Hair follicle dermal papilla cell (primary cell): ENCODE measurements around the gene CLDN20. TPM values are rescaled to one million over a fixed set of nuclear protein-coding genes. Genes with fewer than 3 reads are reported as not detected.

Experiments used
- total RNA-seq: library from RNA; depleted of rRNA; stranded (reverse); fragments of >200 nt; gene quantifications from 2 replicates; pipeline ENCODE4 v1.2.3, GENCODE V29; 2012

The CLDN20 gene
- total RNA-seq = not detected in 2 replicates

GRCh38 chr6:155263373-155264063 is at the start of gene CLDN20:
CLDN20 (plus strand) TSS chr6:155264013; CDS start chr6:155275720, 11,707 bp downstream.

GRCh38 chr6:155314092-155314772 is 50.4 kb downstream of the CLDN20 start, which contains the start of gene TFB1M:
TFB1M (minus strand) TSS chr6:155314484; CDS start chr6:155314428, 56 bp downstream.

Other genes with a start within 250 kb of the CLDN20 start
- gene TFB1M, start 50.5 kb downstream of the CLDN20 start, total RNA-seq = 7.8 and 8.1 TPM in 2 replicates
- not detected in 2 replicates for gene NOX3, start 191.8 kb downstream of the CLDN20 start, total RNA-seq